Peyer's patch (tissue), 4 donors: ENCODE data around the gene ERCC2. TPM values are rescaled to one million over a fixed set of nuclear protein-coding genes. Genes with fewer than 3 reads are reported as not detected.
A peak's percentile ranks its signal among the peaks of the same experiment; 100 is the strongest.

ENCODE experiments used
- DNase-seq, 3 donors: peaks; one replicate each; pipeline ENCODE4 v3.0.0-alpha.2; 2017 to 2019
- H3K27ac ChIP-seq, 4 donors: fragments of 200-600 bp; sonication (generic); one replicate each; pipeline ENCODE4 v1.5.1; 2016 to 2019
- H3K27me3 ChIP-seq, 2 donors: fragments of 200-600 bp; sonication (generic); one replicate each; pipeline ENCODE4 v1.5.1; 2019
- H3K36me3 ChIP-seq, 3 donors: fragments of 200-600 bp; sonication (generic); one replicate each; pipeline ENCODE4 v1.5.1; 2016 to 2019
- H3K4me1 ChIP-seq, 4 donors: fragments of 200-600 bp; sonication (generic); one replicate each; pipeline ENCODE4 v1.5.1; 2016 to 2019
- H3K4me3 ChIP-seq, 4 donors: fragments of 200-600 bp; sonication (generic); 1 replicate in 3 of 4; 2 replicates in 1 of 4; pipeline ENCODE4 v1.5.1; 2016 to 2019; ENCODE audit warnings: mild to moderate bottlenecking in 1 of 4
- H3K9me3 ChIP-seq, 4 donors: fragments of 200-600 bp; sonication (generic); one replicate each; pipeline ENCODE4 v1.5.1; 2016 to 2019; ENCODE audit warnings: mild to moderate bottlenecking in 1 of 4
- CTCF ChIP-seq, 6 experiments: fragments of 450-650 bp in 4 of 6; fragments of 200-600 bp in 2 of 6; sonication (generic) in 1 of 6; IDR thresholded peaks; one replicate each; pipeline ENCODE4 v1.5.1; 2017 to 2019; ENCODE audit warnings: antibody characterized with exemption in 6 of 6, mild to moderate bottlenecking in 3 of 6, moderate library complexity in 1 of 6
- POLR2A ChIP-seq, 2 donors: fragments of 450-650 bp; IDR thresholded peaks; one replicate each; pipeline ENCODE4 v1.5.1; 2017; ENCODE audit warnings: antibody characterized with exemption in 2 of 2, mild to moderate bottlenecking in 2 of 2, moderate library complexity in 2 of 2
- total RNA-seq, 4 donors: library from RNA; depleted of rRNA; stranded (reverse); fragments of >200 nt; gene quantifications; one replicate each; pipeline ENCODE4 v1.1.0, GENCODE V29; 2016

The ERCC2 gene
- total RNA-seq, 4 donors from 2014 or later: 12.3 to 23.9 (median 14.3) TPM

- Histone ChIP-seq H3K9me3 (no peaks in the 10 kb centered on the region), H3K4me3 (peak within 1 kb of the TSS in 2 of 4 donors; percentile 11 to 12), H3K27me3 (peaks cover 0 to 7% of the 10 kb centered on the region in 2 donors), H3K4me1 (peaks cover 0 to 6% (median 0%) of the 10 kb centered on the region in 4 donors), H3K36me3 (no peaks in the 10 kb centered on the region), H3K27ac (no peak within 1 kb of the TSS)
- no peak for DNase-seq
- TF ChIP-seq POLR2A (IDR thresholded peaks at IDR 0.05) (no peak), CTCF (IDR thresholded peaks at IDR 0.05) (no peak)
Observed at GRCh38 chr19:45322744-45323281, 47.6 kb downstream of the ERCC2 start, which contains the start of gene CKM. CKM (minus strand) TSS chr19:45322875; CDS start chr19:45319713, 3,162 bp downstream.

GRCh38 chr19:45322311-45322710 lies 48.1 kb downstream of the ERCC2 start:
- H3K4me3 ChIP-seq: no peak overlapping the region
- H3K9me3 ChIP-seq: no peaks in the 10 kb centered on the region
- peaks cover 0 to 6% (median 0%) of the 10 kb centered on the region in 4 donors for H3K4me1 ChIP-seq
- peaks cover 0 to 7% of the 10 kb centered on the region in 2 donors for H3K27me3 ChIP-seq
- H3K27ac ChIP-seq: no peak overlapping the region
- no peak for TF ChIP-seq CTCF (IDR thresholded peaks at IDR 0.05)
- TF ChIP-seq POLR2A (IDR thresholded peaks at IDR 0.05): no peak
- no peaks in the 10 kb centered on the region for H3K36me3 ChIP-seq
- DNase-seq: no peak

GRCh38 chr19:45321848-45322247 lies 48.5 kb downstream of the ERCC2 start:
- Histone ChIP-seq H3K27ac (no peak overlapping the region), H3K9me3 (no peaks in the 10 kb centered on the region), H3K36me3 (no peaks in the 10 kb centered on the region), H3K4me1 (peaks cover 0 to 6% (median 0%) of the 10 kb centered on the region in 4 donors), H3K27me3 (peaks cover 0 to 7% of the 10 kb centered on the region in 2 donors), H3K4me3 (no peak overlapping the region)
- TF ChIP-seq POLR2A (IDR thresholded peaks at IDR 0.05): no peak
- no peak for TF ChIP-seq CTCF (IDR thresholded peaks at IDR 0.05)
- DNase-seq: no peak

- H3K27ac ChIP-seq: no peak overlapping the region
- no peak for DNase-seq
- H3K27me3 ChIP-seq: peaks cover 0 to 7% of the 10 kb centered on the region in 2 donors
- H3K4me1 ChIP-seq: peaks cover 0 to 6% (median 0%) of the 10 kb centered on the region in 4 donors
- H3K36me3 ChIP-seq: no peaks in the 10 kb centered on the region
- TF ChIP-seq POLR2A (IDR thresholded peaks at IDR 0.05) (no peak), CTCF (IDR thresholded peaks at IDR 0.05) (no peak)
- no peak overlapping the region for H3K4me3 ChIP-seq
- no peaks in the 10 kb centered on the region for H3K9me3 ChIP-seq
Observed at GRCh38 chr19:45320997-45321775, 49.2 kb downstream of the ERCC2 start.

GRCh38 chr19:45315304-45315703 lies 55.1 kb downstream of the ERCC2 start:
- Histone ChIP-seq H3K27me3 (no peaks in the 10 kb centered on the region), H3K9me3 (no peaks in the 10 kb centered on the region), H3K27ac (no peak overlapping the region), H3K4me1 (no peaks in the 10 kb centered on the region), H3K36me3 (no peaks in the 10 kb centered on the region), H3K4me3 (no peak overlapping the region)
- no peak for DNase-seq
- TF ChIP-seq POLR2A (IDR thresholded peaks at IDR 0.05) (no peak), CTCF (IDR thresholded peaks at IDR 0.05) (no peak)
